HG02981 (cell line): ENCODE results near the gene PRR5L.

Experiments
- ATAC-seq: cut with Tn5 transposase; IDR thresholded peaks from one replicate; pipeline ENCODE4 v1.9.1; 2021; ENCODE audit warnings: mild to moderate bottlenecking, moderate library complexity; ENCODE audit not compliant: unreplicated experiment

PRR5L gene

GRCh38 chr11:36375353-36376008 is 79.4 kb downstream of the PRR5L start:
- ATAC-seq, result no peak

- no peak for ATAC-seq
Measured at GRCh38 chr11:36376009-36376887, 80.2 kb downstream of the PRR5L start.

GRCh38 chr11:36376888-36377758 is 81.0 kb downstream of the PRR5L start:
- peak; percentile 50 for ATAC-seq

DNA sequence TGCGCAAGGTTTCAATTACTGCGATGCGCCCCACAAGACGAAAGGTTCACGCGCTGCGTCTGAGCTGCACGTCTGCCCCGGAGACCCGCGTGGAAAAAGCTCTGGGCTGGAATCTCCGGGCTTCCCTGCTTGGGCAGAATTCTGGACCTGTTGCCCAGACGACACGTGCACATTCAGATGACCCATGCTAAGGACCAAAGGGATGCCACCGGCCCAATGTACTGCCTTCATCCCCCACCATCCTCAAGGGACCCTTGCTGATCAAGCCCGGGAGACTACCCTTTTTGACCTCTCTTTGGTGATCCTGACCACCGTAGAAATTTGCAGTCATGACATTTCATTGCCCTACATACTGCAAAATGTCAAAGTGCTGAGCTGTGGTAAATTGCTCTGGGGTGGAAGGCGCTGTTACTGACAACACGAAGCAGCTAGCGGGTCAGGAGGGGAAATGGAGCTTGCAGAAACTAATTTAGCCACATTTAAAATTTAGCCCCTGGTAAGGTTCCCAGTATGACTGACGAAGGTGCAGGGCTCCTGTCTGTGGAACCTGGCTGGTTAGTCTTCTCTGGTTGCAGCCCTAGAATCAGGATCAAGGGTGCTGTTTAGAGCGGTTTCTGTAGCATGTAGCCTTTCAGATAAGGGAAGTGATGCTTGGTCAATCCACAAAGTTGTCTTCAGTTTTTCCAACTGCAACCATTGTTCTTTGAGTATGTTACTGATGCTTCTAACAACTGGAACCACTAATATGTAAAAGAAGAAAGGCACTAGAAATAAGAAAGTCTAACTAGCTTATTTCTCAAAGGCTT is 81.9 kb downstream of the PRR5L start:
- ATAC-seq, result peak; percentile 31

GRCh38 chr11:36379653-36380052 is 83.6 kb downstream of the PRR5L start:
- ATAC-seq, result no peak

DNA sequence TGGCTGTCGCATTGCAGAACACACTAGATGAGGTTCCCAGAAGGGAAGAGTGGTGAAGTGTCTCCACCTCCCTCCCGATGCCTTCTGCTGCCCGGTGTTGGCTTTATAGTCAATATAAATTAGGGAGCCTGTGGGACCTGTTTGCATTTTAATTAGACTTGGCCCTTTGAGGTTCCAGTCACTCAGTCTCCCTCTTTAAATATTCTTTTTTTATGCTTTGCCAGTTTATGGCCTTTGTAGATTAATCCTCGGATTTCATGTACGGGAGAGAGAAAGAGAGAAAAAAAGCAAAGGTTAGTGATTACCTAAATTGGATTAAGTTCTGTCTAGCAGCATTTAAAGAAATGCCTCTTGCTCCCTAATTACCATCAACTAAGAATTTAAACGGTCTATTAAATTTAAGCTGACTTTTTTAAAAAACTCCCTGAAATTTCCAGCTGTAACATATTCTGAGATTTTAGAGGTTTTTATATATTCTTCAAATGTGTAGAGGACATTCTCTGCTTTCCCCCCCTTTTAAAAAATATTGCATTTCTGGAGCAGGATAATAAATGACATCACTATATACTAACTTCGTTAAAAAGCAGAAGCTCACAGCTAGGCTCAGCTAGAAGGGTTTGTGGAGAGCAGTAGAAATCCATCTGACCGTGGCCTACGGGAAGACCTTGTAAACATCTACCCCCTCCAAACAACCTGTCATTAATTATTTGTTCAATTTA is 84.4 kb downstream of the PRR5L start:
- ATAC-seq, result no peak

- ATAC-seq, result no peak
Measured at GRCh38 chr11:36381015-36381360, 84.9 kb downstream of the PRR5L start.

GRCh38 chr11:36383195-36383594 is 87.1 kb downstream of the PRR5L start:
- ATAC-seq, result no peak

DNA sequence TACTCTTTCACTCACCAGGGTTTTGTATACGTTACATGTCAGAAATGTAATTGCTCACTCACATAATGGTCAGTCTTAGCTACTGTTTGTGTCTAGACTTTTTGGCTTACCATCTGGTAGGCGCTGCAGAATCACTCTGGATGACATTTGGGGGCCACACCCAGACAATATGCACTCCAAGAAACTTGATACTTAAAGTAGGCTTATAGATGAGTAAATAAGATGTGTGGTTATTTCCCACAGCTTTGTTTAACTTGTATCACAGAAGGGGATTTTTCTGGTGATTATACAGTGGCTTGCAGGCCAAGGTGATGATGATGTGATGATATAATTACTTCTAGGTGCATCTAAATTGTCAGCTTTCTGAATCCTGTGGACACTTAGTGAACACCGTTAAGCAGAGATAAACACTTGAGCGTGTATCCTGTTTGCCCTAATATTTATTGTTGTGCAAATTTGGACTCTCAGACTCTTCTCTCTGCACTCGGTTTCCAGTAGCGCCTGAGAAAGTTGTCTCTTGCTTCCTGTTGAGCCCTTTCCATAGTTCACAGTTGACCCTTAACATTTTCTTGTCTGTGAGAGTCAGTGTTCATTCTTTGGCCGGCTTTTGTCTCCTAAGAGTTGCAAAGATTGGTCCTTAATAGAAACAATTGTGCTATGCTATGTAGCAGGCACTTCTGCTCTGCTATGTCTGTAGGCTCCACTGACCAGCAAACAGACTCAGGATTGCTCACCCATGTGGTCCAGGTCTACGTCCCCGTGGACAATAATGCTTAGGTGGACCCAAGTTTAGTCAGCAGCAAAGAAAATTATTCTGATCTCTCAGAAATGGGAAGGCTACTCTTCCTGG is 89.3 kb downstream of the PRR5L start:
- peak; percentile 49 for ATAC-seq

GRCh38 chr11:36386411-36386810 is 90.3 kb downstream of the PRR5L start:
- no peak for ATAC-seq

GRCh38 chr11:36388071-36388470 is 92.0 kb downstream of the PRR5L start:
- ATAC-seq, result no peak

DNA sequence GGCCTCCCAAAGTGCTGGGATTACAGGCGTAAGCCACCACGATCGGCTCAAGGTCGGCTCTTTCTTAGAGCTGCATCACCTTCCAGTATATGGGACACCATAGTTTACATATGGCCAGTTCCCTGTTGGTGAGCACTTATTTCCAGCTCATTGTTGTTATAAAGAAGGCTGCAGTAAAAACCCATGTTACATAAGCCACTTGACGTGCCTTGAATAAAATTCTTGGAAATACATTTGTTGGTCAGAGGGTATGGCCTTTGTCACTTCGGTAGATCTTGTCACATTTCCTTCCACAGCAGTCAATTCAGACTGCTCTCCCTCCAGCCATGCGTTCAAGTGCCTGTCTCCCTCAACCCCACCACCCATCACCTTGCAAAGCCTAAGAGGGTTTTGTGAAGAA is 92.9 kb downstream of the PRR5L start:
- ATAC-seq, result no peak

GRCh38 chr11:36389811-36390210 is 93.7 kb downstream of the PRR5L start:
- no peak for ATAC-seq

DNA sequence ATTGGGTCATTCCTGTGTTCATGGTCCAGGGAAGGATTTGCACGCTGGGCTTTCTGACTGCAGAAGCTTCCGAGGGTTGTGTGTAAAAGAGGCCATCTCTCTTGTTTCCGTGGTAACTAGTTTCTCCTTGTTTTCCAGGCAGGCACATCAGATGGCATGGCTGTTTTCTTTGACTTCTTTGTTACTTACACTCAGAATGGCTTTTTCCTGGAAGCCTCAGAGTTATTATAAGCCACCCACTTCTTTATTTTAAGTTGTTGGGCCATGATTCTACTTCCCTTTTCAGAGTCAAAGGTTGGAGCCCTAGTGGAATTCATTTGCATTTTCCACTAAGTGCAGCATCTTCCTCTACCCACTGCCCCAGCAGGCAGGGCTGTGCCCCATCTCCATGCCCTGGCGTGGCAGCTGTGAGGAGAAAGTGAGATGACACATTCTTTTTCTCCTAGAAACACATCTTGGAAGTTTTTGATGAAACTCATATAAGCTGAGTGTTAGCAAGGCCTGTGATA is 94.9 kb downstream of the PRR5L start:
- ATAC-seq, result peak; percentile 46

DNA sequence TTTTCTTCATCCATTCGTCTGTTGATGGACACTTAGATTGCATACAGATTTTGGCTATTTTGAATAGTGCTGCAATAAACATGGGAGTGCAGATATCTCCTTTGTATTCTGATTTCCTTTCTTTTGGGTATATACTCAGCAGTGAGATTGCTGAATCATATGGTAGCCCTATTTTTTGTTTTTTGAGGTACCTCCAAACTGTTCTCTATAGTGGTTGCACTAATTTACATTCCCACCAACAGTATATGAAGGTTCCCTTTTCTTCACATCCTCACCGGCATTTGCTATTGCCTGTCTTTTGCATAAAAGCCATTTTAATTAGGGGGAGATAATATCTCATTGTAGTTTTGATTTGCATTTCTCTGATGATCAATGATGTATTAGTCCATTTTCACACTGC is 96.1 kb downstream of the PRR5L start:
- no peak for ATAC-seq

GRCh38 chr11:36394056-36394455 is 98.0 kb downstream of the PRR5L start:
- ATAC-seq, result no peak

DNA sequence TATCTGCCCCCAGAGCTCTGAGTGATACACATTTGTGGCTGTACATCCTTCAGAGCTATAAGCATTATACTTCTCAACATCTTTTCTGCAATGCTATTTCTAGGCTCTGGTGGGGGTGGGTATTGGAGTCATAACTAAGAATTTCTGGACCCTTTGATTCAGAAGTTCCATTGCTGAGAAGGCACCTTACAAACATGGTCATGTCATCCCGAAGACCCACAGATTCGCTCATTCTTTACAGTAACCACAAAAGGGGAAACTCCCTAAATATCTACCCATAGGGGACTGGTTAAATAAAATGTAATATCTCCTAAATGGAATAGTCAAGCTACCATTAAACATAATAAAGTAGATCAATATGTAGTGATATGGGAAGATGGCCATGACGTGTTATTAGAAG is 98.8 kb downstream of the PRR5L start:
- ATAC-seq, result no peak

- ATAC-seq, result no peak
Measured at GRCh38 chr11:36395978-36396736, 100.1 kb downstream of the PRR5L start.
